ENCODE results near the gene PCSK6.

DNA sequence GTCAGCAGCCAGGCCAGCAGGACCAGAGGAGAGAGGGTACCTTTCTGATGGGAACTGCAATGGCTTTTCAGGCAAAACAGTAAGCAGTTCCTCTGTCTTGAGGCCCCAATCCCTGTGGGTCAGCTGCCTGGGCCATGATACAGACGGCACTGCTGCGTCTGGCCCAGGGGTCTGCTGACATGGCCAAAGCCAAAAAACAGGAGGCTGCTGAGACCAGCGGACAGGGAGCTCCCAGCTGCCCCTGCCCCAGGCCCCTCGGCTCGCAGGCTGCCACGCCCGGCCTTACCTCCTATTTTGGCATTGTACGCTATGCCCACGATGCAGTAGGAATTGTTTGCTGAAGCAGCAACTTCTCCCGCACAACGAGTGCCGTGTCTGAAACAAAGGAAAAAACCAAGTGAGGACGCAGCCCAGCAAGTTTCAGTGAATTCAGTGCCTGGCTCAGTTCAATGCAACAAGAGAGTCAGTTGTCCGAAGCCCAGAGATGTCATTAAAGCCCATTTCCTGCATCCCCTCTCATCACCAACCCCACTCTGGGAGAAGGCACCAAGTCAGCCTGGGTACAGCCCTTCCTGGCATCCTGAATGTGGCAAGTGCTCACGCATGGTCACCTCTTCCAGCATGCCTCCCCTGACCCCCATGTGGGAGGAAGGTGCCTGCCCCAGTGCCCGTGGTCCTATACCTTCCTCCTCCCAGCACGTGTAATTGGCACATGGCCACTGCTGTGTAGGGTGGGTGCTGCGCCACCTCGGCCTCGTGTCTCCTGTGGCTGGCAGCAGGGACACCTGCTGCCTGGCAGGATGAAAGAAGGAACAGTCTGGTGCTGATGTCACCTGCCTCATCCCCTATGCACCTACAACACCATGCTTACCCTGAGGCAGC, 61.7 kb downstream of the PCSK6 start:
- no peak for TF ChIP-seq POLR2A (IDR thresholded peaks at IDR 0.05; ENCODE audit: low read length)
- no peak for TF ChIP-seq GATA1 (IDR thresholded peaks at IDR 0.05; ENCODE audit: low read depth, low read length)

Measured in erythroblast (primary cell).